ENCODE data around the gene HOXC13. TPM values are rescaled to one million over a fixed set of nuclear protein-coding genes. Genes with fewer than 3 reads are reported as not detected.

HOXC13 gene
- total RNA-seq, 2 donors from 2014 or later, result not detected

GRCh38 chr12:53956251-53956887 is 17.7 kb downstream of the HOXC13 start:
- H3K9me3 Mint-ChIP-seq, result no peaks in the 10 kb centered on the region
- H3K27ac Mint-ChIP-seq, result no peak overlapping the region
- peaks cover 72% of the 10 kb centered on the region for H3K27me3 Mint-ChIP-seq
- H3K36me3 Mint-ChIP-seq (ENCODE audit: low read depth), result peaks cover 12% of the 10 kb centered on the region
- H3K4me1 Mint-ChIP-seq, result peaks cover 10% of the 10 kb centered on the region
- no peak overlapping the region for H3K4me3 Mint-ChIP-seq
- no peak for ATAC-seq (replicated peaks)

- peaks cover 12% of the 10 kb centered on the region for H3K36me3 Mint-ChIP-seq (ENCODE audit: low read depth)
These were observed 18.4 kb downstream of the HOXC13 start for GRCh38 chr12:53956914-53957536.

GRCh38 chr12:53958128-53958527 is 19.5 kb downstream of the HOXC13 start:
- Mint-ChIP-seq H3K27ac (no peak overlapping the region), H3K4me1 (peaks cover 10% of the 10 kb centered on the region), H3K36me3 (ENCODE audit: low read depth) (peaks cover 12% of the 10 kb centered on the region), H3K27me3 (peaks cover 67% of the 10 kb centered on the region), H3K4me3 (no peak overlapping the region), H3K9me3 (no peaks in the 10 kb centered on the region)
- ATAC-seq (replicated peaks), result no peak

More at GRCh38 chr12:53956914-53957536, 18.4 kb downstream of the HOXC13 start:
- peaks cover 10% of the 10 kb centered on the region for H3K4me1 Mint-ChIP-seq
- ATAC-seq (replicated peaks), result no peak
- H3K9me3 Mint-ChIP-seq, result no peaks in the 10 kb centered on the region
- H3K27me3 Mint-ChIP-seq, result peaks cover 70% of the 10 kb centered on the region
- H3K27ac Mint-ChIP-seq, result no peak overlapping the region
- no peak overlapping the region for H3K4me3 Mint-ChIP-seq

- H3K36me3 Mint-ChIP-seq (ENCODE audit: low read depth), result peaks cover 17% of the 10 kb centered on the region
- peaks cover 15% of the 10 kb centered on the region for H3K4me1 Mint-ChIP-seq
- ATAC-seq (replicated peaks), result no peak
- no peaks in the 10 kb centered on the region for H3K9me3 Mint-ChIP-seq
- H3K27ac Mint-ChIP-seq, result no peak overlapping the region
- H3K27me3 Mint-ChIP-seq, result peaks cover 66% of the 10 kb centered on the region
- no peak overlapping the region for H3K4me3 Mint-ChIP-seq
These were observed 20.7 kb downstream of the HOXC13 start for GRCh38 chr12:53959314-53959713.

GRCh38 chr12:53960187-53961024 is 21.8 kb downstream of the HOXC13 start:
- peaks cover 22% of the 10 kb centered on the region for H3K36me3 Mint-ChIP-seq (ENCODE audit: low read depth)
- H3K4me3 Mint-ChIP-seq, result no peak overlapping the region
- no peak overlapping the region for H3K27ac Mint-ChIP-seq
- ATAC-seq (replicated peaks), result no peak
- no peaks in the 10 kb centered on the region for H3K9me3 Mint-ChIP-seq
- H3K4me1 Mint-ChIP-seq, result peaks cover 21% of the 10 kb centered on the region
- H3K27me3 Mint-ChIP-seq, result peaks cover 75% of the 10 kb centered on the region

GRCh38 chr12:53961025-53961761 is 22.6 kb downstream of the HOXC13 start:
- Mint-ChIP-seq H3K4me1 (peaks cover 19% of the 10 kb centered on the region), H3K4me3 (no peak overlapping the region), H3K27ac (no peak overlapping the region), H3K9me3 (no peaks in the 10 kb centered on the region), H3K27me3 (peaks cover 75% of the 10 kb centered on the region), H3K36me3 (ENCODE audit: low read depth) (peaks cover 19% of the 10 kb centered on the region)
- ATAC-seq (replicated peaks), result no peak

GRCh38 chr12:53963005-53963404 is 24.4 kb downstream of the HOXC13 start:
- H3K36me3 Mint-ChIP-seq (ENCODE audit: low read depth), result peaks cover 19% of the 10 kb centered on the region
- H3K27ac Mint-ChIP-seq, result no peak overlapping the region
- no peak for ATAC-seq (replicated peaks)
- no peak overlapping the region for H3K4me3 Mint-ChIP-seq
- no peaks in the 10 kb centered on the region for H3K9me3 Mint-ChIP-seq
- peaks cover 18% of the 10 kb centered on the region for H3K4me1 Mint-ChIP-seq
- peaks cover 77% of the 10 kb centered on the region for H3K27me3 Mint-ChIP-seq

GRCh38 chr12:53963434-53964314 is 25.0 kb downstream of the HOXC13 start:
- H3K4me3 Mint-ChIP-seq, result no peak overlapping the region
- peaks cover 15% of the 10 kb centered on the region for H3K4me1 Mint-ChIP-seq
- H3K27ac Mint-ChIP-seq, result no peak overlapping the region
- H3K36me3 Mint-ChIP-seq (ENCODE audit: low read depth), result peaks cover 13% of the 10 kb centered on the region
- ATAC-seq (replicated peaks), result no peak
- no peaks in the 10 kb centered on the region for H3K9me3 Mint-ChIP-seq
- peaks cover 77% of the 10 kb centered on the region for H3K27me3 Mint-ChIP-seq

GRCh38 chr12:53964315-53964713 is 25.7 kb downstream of the HOXC13 start:
- Mint-ChIP-seq H3K4me1 (peaks cover 15% of the 10 kb centered on the region), H3K4me3 (no peak overlapping the region), H3K27ac (no peak overlapping the region), H3K9me3 (no peaks in the 10 kb centered on the region), H3K27me3 (peaks cover 76% of the 10 kb centered on the region), H3K36me3 (ENCODE audit: low read depth) (peaks cover 13% of the 10 kb centered on the region)
- no peak for ATAC-seq (replicated peaks)

- Mint-ChIP-seq H3K36me3 (ENCODE audit: low read depth) (peaks cover 13% of the 10 kb centered on the region), H3K9me3 (no peaks in the 10 kb centered on the region), H3K4me1 (peaks cover 15% of the 10 kb centered on the region), H3K27ac (no peak overlapping the region), H3K27me3 (peaks cover 73% of the 10 kb centered on the region), H3K4me3 (peak overlapping the region; percentile 13)
- ATAC-seq (replicated peaks), result no peak
These were observed 26.9 kb downstream of the HOXC13 start for GRCh38 chr12:53965281-53966084.

GRCh38 chr12:53966085-53966384 is 27.4 kb downstream of the HOXC13 start:
- Mint-ChIP-seq H3K4me1 (peaks cover 15% of the 10 kb centered on the region), H3K4me3 (peak overlapping the region; percentile 13), H3K9me3 (no peaks in the 10 kb centered on the region), H3K27ac (no peak overlapping the region), H3K36me3 (ENCODE audit: low read depth) (peaks cover 13% of the 10 kb centered on the region), H3K27me3 (peaks cover 77% of the 10 kb centered on the region)
- no peak for ATAC-seq (replicated peaks)

GRCh38 chr12:53966385-53967133 is 27.9 kb downstream of the HOXC13 start:
- peaks cover 13% of the 10 kb centered on the region for H3K36me3 Mint-ChIP-seq (ENCODE audit: low read depth)
- peaks cover 82% of the 10 kb centered on the region for H3K27me3 Mint-ChIP-seq
- H3K4me1 Mint-ChIP-seq, result peaks cover 15% of the 10 kb centered on the region
- peak overlapping the region; percentile 10 for H3K4me3 Mint-ChIP-seq
- no peak for ATAC-seq (replicated peaks)
- H3K27ac Mint-ChIP-seq, result no peak overlapping the region
- no peaks in the 10 kb centered on the region for H3K9me3 Mint-ChIP-seq
